ENCODE results near the gene EXD3.

EXD3 gene

DNA sequence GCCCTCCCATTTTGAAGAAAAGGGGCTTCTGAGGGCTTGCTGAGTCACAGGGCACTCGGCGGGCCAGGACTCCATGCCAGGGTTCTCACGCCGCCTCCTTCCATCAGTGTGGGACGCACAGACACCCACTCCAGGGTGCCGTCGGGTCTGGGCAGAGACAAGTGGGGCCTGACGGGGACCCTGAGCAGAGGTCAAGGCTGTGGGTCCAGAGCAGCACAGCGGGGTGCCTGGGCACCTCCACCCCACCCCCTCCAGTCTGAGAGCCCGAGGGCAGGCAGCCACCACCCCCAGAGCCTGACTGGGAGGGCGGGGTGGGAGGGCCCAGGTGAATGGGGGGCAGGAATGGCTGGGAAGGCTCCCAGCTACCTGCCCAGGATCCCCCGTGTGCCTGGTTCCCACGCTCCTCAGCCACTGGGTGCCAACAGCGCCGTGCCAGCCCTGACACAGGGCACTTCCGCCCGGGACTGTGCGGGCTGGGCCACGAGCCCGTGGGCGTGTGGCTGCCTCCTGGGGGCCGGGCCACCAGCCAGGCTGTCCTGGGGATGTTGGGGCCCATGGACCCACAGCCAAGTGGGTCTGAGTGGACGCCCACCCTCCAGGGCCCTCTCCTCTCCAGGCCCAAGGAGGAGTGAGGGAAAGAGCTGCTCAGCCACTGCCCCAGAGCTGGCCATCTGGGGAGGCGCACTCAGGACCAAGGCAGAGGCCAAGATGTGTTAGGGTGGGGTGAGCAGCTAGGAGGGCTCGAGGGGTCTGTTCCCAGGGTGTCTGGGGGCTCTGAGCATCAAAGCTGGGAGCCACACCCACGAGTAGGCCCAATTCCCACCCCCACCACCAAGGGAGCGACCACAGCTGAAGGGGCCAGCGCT is 110.7 kb downstream of the EXD3 start:
- TF ChIP-seq EP300 (IDR thresholded peaks at IDR 0.05; ENCODE audit: borderline replicate concordance): peak; percentile 58
- no peak for TF ChIP-seq RAD21 (IDR thresholded peaks at IDR 0.05; ENCODE audit: low read depth)
- no peak for TF ChIP-seq CEBPB (IDR thresholded peaks at IDR 0.05)
- TF ChIP-seq EGR1 (IDR thresholded peaks at IDR 0.05): peak; percentile 79
- peak; percentile 50; the same call in 1 of the 2 replicates for TF ChIP-seq FOXM1 (IDR thresholded peaks at IDR 0.05; ENCODE audit: borderline replicate concordance, low read depth)
- peak; percentile 73 for TF ChIP-seq NFIC (IDR thresholded peaks at IDR 0.05)
- TF ChIP-seq, protein P1, sequence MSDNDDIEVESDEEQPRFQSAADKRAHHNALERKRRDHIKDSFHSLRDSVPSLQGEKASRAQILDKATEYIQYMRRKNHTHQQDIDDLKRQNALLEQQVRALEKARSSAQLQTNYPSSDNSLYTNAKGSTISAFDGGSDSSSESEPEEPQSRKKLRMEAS (IDR thresholded peaks at IDR 0.05): no peak
- peak; percentile 75; the same call in 1 of the 2 replicates for TF ChIP-seq TCF12 (IDR thresholded peaks at IDR 0.05; ENCODE audit: low read depth)
- peak; percentile 14 for TF ChIP-seq ZBTB7A (IDR thresholded peaks at IDR 0.05; ENCODE audit: low read depth)
- 0 out of 2 replicates have a peak, but pooled peaks have one; percentile 21 for TF ChIP-seq TAF1 (IDR thresholded peaks at IDR 0.05; ENCODE audit: low read depth)

DNA sequence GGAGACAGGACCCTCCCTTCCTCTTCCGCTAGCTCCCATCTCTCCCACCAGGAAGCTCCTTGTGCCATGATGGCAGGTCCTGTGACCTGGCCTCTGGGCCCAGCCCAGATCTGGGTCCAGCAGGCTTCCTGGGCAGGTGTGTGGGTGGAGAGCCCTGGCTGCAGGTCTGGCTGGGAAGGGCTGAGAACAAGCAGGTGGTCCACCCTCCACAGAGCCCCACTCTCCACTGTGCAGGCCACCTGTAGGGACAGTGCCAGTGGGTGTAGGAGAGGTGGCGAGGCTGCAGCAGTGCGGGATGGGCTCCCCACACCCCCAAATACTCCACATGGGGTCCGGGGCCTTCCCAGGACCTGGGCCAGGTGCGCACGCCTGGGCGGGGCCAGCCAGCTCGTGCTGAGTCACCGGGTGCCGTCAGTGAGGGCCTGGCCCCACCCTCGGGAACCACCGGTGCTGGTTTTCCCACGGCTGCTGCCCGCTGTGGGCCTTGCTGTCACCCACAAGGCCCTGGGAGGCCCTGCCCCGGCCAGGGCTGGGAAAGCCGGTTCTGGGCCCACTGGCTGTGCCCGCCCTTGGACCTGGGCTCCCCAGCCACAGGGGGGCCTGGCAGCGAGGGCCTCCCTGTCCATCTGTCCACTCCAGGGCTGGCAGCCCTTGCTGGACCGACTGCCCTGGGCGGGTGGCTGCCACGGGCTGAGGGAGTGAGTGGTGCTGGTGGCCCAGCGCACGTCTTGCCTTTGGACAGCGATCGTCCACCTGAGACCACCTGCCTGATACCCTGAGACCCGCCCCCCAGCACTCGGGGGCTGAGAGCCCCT is 111.6 kb downstream of the EXD3 start:
- TF ChIP-seq FOXM1 (IDR thresholded peaks at IDR 0.05; ENCODE audit: borderline replicate concordance, low read depth): peak; percentile 85
- TF ChIP-seq EGR1 (IDR thresholded peaks at IDR 0.05): peak; percentile 93
- TF ChIP-seq EP300 (IDR thresholded peaks at IDR 0.05; ENCODE audit: borderline replicate concordance): peak; percentile 94
- TF ChIP-seq CEBPB (IDR thresholded peaks at IDR 0.05): peak; percentile 19; the same call in 1 of the 2 replicates
- TF ChIP-seq, protein P2, sequence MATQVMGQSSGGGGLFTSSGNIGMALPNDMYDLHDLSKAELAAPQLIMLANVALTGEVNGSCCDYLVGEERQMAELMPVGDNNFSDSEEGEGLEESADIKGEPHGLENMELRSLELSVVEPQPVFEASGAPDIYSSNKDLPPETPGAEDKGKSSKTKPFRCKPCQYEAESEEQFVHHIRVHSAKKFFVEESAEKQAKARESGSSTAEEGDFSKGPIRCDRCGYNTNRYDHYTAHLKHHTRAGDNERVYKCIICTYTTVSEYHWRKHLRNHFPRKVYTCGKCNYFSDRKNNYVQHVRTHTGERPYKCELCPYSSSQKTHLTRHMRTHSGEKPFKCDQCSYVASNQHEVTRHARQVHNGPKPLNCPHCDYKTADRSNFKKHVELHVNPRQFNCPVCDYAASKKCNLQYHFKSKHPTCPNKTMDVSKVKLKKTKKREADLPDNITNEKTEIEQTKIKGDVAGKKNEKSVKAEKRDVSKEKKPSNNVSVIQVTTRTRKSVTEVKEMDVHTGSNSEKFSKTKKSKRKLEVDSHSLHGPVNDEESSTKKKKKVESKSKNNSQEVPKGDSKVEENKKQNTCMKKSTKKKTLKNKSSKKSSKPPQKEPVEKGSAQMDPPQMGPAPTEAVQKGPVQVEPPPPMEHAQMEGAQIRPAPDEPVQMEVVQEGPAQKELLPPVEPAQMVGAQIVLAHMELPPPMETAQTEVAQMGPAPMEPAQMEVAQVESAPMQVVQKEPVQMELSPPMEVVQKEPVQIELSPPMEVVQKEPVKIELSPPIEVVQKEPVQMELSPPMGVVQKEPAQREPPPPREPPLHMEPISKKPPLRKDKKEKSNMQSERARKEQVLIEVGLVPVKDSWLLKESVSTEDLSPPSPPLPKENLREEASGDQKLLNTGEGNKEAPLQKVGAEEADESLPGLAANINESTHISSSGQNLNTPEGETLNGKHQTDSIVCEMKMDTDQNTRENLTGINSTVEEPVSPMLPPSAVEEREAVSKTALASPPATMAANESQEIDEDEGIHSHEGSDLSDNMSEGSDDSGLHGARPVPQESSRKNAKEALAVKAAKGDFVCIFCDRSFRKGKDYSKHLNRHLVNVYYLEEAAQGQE (IDR thresholded peaks at IDR 0.05; ENCODE audit: low read depth): no peak
- TF ChIP-seq TCF12 (IDR thresholded peaks at IDR 0.05; ENCODE audit: low read depth): peak; percentile 97
- peak; percentile 72 for TF ChIP-seq NFIC (IDR thresholded peaks at IDR 0.05)
- no peak for TF ChIP-seq TAF1 (IDR thresholded peaks at IDR 0.05; ENCODE audit: low read depth)
- no peak for TF ChIP-seq RAD21 (IDR thresholded peaks at IDR 0.05; ENCODE audit: low read depth)
- peak; percentile 54 for TF ChIP-seq TEAD4 (IDR thresholded peaks at IDR 0.05)

DNA sequence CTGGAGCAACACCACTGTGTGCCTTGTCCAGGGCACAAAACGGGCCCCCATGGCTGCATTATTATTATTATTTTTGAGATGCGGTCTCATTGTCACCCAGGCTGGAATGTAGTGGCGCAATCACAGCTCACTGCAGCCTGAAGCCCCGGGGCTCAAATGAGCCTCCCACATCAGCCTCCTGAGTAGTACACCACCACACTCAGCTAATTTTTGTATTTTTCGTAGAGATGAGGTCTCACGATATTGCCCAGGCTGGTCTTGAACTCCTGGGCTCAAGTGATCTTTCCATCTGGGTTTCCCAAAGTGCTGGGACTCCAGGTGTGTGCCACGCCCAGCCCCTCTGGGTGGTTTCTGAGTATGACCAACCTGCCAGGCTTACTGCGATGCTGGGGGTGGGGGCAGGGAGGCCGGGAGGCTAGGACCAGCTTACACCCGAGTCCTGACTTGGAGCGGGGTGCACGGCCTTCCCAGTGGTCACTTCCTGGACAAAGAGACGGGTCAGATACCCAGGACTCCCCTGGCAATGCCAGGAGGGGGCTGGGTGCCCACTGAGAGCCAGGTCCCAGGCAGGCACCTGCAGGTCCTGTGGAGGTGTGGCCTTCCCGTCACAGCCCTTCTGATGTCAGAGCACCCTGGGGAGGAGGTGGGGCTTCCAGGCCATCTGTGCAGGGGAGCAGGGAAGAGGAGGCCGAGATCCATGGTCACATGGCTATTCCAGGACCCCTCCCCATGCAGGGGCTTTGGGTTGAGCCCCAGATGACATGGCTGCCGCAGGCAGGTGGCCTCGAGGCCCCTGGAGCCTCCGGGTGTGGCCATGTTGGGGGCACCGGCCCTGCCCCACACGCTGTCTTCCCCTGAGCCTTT is 112.5 kb downstream of the EXD3 start:
- TF ChIP-seq TCF12 (IDR thresholded peaks at IDR 0.05; ENCODE audit: low read depth) (no peak), ZBTB7A (IDR thresholded peaks at IDR 0.05; ENCODE audit: low read depth) (peak; percentile 28; the same call in 1 of the 2 replicates), YY1 (IDR thresholded peaks at IDR 0.05; ENCODE audit: low read depth) (no peak), CREB1 (IDR thresholded peaks at IDR 0.05; ENCODE audit: low read depth) (no peak), FOXM1 (IDR thresholded peaks at IDR 0.05; ENCODE audit: borderline replicate concordance, low read depth) (no peak), TEAD4 (IDR thresholded peaks at IDR 0.05) (no peak), EGR1 (IDR thresholded peaks at IDR 0.05) (no peak), TAF1 (IDR thresholded peaks at IDR 0.05; ENCODE audit: low read depth) (no peak), CEBPB (IDR thresholded peaks at IDR 0.05) (no peak)
- TF ChIP-seq, protein P1 (IDR thresholded peaks at IDR 0.05): no peak
- TF ChIP-seq, protein P3, sequence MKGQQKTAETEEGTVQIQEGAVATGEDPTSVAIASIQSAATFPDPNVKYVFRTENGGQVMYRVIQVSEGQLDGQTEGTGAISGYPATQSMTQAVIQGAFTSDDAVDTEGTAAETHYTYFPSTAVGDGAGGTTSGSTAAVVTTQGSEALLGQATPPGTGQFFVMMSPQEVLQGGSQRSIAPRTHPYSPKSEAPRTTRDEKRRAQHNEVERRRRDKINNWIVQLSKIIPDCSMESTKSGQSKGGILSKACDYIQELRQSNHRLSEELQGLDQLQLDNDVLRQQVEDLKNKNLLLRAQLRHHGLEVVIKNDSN (IDR thresholded peaks at IDR 0.05): peak; percentile 33; the same call in 1 of the 2 replicates

DNA sequence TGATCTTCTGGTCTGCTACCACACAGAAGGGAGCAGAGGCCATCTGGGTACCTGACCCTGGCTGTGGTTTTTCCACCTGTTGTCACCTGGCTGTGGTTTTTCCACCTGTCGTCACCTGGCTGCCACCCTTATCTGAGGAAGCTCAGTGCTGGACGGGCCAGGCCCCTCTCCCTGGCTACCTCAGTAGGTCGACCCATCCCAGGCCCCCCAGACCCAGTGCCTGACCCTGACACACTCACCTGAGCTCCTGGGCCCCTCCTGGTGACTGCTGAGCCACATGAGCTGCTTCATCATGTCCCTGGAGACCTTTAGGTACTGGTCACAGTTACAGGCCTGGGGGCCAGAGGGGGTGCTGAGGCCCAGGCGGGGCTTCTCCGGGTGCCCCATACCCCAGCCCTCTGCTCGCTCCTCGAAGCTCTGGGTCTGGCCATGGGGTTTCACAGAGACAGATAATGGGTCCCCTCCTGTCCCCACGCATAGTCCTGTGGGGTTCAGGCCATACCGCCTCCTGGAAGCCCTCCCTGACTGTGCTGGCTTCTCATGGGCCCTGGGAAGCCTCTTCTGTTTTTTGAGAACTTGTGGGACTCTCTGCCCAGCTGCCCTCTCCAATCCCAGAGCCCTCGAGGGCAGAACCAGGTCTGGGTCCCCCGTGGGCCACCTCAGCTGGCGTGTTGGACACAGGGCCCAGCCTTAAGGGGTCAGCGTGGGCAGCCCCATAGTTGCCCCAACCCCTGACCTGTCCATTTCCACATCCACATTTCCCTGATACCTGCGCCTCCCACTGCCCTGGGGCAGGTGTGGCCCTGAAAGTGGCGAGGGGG is 113.4 kb downstream of the EXD3 start:
- TF ChIP-seq ZBTB7A (IDR thresholded peaks at IDR 0.05; ENCODE audit: low read depth) (no peak), TEAD4 (IDR thresholded peaks at IDR 0.05) (no peak), YY1 (IDR thresholded peaks at IDR 0.05; ENCODE audit: low read depth) (no peak), EP300 (IDR thresholded peaks at IDR 0.05; ENCODE audit: borderline replicate concordance) (no peak), TCF12 (IDR thresholded peaks at IDR 0.05; ENCODE audit: low read depth) (no peak), CREB1 (IDR thresholded peaks at IDR 0.05; ENCODE audit: low read depth) (no peak), FOXM1 (IDR thresholded peaks at IDR 0.05; ENCODE audit: borderline replicate concordance, low read depth) (no peak), RAD21 (IDR thresholded peaks at IDR 0.05; ENCODE audit: low read depth) (no peak), EGR1 (IDR thresholded peaks at IDR 0.05) (no peak), TAF1 (IDR thresholded peaks at IDR 0.05; ENCODE audit: low read depth) (no peak)
- TF ChIP-seq, protein P1 (IDR thresholded peaks at IDR 0.05): no peak
- TF ChIP-seq, protein P3 (IDR thresholded peaks at IDR 0.05): no peak
- TF ChIP-seq, protein P2 (IDR thresholded peaks at IDR 0.05; ENCODE audit: low read depth): no peak

Data from Ishikawa (cell line).